ENCODE data around the gene TUBB1.
"Not testable (repeated sequence)": the region's sequence is repeated elsewhere in the genome, so short reads cannot be mapped to it uniquely, and the experiment has no call there.

TUBB1 gene

DNA sequence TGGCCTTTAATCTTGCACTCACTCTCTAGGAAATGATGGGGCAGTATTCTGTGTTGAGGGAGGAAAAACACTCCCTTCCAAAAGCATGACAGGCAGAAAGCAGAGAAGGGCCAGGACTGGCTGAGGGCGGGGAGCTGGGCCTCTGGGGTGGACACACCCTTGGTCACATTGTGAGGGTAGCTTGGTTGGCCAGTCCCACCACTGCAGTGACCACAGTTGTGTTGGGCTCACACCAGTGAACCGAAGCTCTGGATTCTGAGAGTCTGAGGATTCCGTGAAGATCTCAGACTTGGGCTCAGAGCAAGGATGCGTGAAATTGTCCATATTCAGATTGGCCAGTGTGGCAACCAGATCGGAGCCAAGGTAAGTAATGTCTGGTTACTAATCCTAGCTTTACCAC lies at the start of gene TUBB1:
Gene TUBB1 (plus strand): TSS at position 213 of the 400 bp plus-strand sequence. CDS start 94 bp downstream, at position 307.
- no peak for DNase-seq

DNA sequence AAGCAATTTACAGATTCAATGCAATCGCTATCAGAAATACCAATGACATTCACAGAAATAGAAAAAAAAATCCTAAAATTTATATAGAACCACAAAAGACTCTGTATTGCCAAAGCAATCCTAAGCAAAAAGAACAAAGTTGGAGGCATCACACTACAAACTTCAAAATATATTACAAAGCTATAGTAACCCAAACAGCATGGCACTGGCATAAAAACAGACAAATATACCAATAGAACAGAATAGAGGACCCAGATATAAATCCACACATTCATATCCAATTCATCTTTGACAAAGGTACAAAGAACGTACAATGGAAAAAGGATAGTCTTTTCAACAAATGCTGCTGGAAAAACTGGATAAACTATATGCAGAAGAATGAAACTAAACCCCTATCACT lies 49.8 kb upstream of the TUBB1 start:
- no peak for DNase-seq

DNA sequence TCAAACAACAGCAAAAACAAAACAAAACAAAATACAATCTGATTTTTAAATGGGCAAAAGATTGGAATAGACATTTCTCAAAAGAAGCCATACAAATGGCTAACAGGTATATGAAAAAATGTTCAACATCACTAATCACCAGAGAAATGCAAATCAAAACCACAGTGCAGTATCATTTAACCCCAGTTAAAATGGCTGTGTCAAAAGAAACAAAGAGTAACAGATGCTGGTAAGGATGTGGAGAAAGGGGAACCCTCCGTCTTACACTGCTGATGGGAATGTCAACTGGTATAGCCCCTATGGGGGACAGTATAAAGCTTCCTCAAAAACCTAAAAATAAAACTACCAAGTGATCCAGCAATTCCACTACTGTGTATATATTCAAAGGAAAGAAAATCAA lies 49.1 kb upstream of the TUBB1 start:
- DNase-seq = no peak

DNA sequence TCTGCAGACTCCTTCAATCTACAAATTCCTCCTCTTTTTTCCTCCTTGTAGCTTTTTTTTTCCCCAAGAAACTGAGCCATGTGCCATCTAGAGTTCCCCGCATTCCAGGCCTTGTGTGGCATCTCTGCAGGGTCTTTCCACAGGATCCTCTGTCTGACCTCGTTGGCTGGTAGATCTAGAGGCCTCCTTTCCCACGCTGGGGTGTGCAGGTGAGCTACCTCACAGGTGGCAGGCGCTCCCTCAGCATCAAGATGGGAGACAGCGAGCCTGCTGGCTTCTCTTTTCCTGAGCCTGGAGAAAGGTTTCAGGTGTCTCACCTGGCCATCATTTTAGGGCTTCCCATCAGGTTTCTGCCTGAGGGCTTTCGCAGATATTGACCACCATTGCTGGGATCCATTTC lies 47.8 kb upstream of the TUBB1 start:
- no peak for DNase-seq

DNA sequence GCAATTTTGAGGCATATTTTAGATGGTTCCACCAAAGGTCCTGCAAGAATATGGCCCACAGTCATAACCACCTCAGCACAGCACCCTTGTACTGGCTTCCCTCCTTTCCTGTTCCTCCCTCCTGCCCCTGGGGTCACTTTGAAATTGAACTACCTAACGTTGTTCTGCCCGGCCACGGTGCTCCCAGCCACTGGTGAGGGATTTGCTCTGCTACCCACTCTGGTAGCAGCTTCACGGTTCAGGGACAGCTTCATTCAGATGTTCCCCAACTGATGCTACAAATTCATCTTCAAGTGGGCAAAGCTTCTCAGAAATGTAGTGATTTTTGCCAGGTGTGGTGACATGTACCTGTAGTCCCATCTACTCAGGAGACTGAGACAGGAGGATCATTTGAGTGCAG lies 46.0 kb upstream of the TUBB1 start:
- no peak for DNase-seq

DNA sequence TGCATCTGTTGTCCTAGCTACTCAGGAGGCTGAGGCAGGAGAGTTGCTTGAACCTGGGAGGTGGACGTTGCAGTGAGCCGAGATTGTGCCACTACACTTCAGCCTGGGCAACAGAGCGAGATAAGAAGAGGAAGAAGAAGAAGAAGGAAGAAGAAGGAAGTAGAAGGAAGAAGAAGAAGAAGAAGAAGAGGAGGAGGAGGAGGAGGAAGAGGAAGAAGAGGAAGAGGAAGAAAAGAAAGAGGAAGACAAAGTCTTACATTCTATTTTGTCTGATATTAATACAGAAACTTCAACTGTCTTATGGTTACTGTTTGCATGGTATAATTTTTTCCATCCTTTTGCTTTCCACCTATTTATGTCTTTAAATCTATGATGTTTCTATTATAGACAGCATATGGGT lies 45.4 kb upstream of the TUBB1 start:
- no peak for DNase-seq

DNA sequence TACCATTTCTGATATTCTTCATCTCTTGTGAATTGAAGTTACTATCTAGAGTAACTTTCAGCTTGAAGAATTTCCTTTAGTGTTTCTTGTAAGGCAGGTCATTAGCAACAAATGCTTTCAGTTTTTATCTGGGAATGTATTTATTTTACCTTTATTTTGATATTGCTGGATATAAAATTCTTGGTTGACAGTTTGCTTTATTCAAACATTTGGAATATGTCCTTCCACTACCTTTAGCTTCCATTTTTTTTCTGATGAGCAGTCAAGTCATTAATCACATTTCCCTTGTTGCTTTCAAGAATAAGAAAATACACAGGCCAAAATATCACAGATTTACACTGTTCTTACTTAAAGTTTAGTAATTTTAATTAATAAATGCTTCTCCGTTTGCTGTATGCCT lies 43.9 kb upstream of the TUBB1 start:
- no peak for DNase-seq

DNA sequence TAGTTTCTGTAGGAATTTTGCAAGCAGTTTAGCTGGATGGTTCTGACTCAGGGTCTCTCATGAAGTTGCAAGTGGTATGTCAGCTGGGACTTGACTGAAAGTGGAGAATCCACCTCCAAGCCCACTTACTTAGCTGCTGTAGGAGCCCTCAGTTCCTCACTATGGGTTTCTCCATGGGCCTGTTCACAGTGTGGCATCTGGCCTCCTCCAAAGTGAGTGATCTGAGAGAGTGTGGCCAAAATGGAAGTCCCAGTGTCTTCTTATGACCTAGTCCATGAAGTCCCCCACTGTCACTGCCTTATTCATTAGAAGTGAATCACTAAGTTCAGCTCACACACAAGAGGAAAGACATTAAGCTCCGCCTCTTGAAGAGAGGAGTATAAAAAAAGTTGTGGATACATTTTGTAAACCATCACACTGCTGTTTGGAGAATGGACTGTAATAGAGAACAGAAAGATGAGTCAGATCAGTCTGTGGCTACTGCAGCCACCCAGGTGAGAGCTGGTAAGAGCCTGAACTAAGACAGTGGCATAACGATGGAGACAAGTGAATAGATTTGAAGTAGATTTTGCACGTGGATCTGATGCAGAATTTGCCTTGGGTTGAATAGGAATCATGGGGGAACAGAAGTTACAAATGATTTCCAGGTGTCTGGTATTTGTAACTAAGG lies 43.0 kb upstream of the TUBB1 start:
- no peak for DNase-seq

DNA sequence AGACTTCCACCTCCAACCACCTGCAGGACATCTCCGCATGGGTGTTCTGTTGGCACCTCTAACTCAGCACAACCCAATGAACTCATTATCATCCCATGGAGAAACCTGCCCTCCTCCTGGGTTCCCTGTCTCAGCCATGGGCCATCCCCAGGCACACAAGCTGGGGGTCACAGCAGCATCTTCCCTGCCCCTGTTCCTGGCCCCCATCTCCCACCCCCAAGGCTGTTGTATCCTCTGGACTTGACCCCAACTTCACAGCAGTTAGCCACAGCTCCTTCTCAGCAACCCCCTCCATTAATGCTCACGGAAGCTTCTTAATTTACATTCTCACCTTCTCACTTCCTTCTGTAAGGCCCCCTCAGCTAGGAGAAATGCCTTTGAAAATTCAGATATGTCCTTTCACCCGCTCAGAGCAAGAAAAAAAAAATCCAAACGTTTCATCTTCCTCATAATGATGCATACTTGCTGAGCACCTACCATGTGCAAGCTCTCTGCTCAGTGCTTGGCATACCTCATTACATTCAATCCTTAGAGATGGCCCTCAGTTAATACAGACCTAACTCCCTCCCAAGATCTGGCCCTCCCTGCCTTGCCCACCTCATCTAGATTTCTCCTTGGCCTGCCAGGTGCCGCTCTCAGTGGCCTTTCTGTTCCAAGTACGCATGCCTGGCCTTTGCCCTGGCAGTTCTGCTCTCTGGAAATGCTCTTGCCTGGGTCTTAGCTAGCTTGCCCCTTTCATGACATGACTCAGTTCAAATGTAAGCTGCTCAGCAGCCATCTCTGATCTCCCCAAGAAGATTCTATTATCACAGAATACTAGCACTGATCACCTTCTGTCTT lies 40.7 kb upstream of the TUBB1 start:
- no peak for DNase-seq

DNA sequence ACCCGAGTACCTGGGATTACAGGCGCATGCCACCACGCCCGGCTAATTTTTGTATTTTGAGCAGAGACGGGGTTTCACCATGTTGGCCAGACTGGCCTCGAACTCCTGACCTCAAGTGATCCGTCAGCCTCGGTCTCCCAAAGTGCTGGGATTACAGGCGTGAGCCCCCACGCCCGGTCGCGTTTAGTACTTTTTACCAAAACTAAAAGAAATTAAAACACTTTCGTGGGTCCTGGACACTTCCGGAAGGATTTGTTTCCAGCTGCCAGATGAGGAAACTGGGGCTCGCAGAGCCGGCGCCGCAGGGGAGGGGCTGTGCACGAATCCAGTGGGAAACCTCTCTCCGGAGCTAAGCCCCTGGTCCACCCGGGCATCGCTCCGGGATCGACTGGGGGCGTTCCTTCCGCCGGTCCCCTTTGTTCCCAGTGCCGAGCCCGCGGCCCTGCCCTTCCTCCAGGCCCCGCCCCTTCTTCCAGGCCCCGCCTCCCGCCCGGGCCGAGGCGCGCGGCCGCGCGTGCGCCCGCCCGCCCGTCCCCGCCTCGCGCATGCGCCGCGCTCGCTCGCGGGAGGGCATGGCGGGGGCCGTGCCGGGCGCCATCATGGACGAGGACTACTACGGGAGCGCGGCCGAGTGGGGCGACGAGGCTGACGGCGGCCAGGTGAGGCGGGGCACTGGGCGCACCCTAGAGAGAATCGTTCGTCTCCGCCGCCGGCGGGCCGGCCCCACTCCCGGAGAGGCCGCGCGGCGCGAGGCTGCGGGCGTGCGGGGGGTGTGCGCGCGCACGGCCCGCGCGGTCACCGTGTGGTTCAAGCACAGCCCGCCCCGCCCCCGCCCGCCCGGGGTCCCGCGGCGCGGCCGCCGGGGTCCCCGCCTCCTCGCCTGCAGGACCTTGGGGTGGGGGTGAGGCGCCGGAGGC lies 38.3 kb upstream of the TUBB1 start, which contains the start of gene NELFCD:
Gene NELFCD (plus strand): TSS at position 546 of the 917 bp plus-strand sequence. CDS start 54 bp downstream, at position 600.
- peak; percentile 54 for DNase-seq

DNA sequence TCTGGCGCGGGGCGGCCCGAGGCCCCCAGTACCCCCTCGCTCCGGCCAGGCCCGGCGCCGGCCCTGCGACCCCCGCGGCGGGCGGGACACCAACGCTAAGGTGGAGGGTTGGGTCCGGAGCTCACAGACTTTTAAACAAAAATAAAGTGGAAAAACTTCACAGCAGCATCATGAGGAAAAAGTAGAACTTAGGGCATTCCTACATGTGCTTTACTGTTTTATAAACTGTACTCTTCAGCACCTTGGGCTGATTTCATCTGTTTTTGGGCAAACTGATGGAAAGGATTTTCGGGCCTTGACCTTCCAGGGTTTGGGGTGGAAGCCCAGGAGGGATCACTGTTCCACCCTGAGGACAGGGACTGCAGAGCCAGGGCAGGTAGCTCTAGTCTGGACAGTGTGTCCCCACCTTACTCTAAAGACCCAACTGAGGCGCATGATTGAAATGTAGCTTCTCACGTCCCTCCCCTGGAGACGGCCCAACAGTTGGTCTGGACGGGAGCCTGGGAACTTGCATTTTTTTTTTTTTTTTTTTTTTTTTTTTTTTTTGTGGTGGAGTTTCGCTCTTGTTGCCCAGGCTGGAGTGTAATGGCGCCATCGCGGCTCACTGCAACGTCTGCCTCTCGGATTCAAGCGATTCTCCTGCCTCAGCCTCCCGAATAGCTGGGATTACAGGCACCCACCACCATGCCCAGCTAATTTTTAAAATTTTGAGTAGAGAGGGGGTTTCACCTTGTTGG lies 37.4 kb upstream of the TUBB1 start:
- DNase-seq = peak; percentile 11

DNA sequence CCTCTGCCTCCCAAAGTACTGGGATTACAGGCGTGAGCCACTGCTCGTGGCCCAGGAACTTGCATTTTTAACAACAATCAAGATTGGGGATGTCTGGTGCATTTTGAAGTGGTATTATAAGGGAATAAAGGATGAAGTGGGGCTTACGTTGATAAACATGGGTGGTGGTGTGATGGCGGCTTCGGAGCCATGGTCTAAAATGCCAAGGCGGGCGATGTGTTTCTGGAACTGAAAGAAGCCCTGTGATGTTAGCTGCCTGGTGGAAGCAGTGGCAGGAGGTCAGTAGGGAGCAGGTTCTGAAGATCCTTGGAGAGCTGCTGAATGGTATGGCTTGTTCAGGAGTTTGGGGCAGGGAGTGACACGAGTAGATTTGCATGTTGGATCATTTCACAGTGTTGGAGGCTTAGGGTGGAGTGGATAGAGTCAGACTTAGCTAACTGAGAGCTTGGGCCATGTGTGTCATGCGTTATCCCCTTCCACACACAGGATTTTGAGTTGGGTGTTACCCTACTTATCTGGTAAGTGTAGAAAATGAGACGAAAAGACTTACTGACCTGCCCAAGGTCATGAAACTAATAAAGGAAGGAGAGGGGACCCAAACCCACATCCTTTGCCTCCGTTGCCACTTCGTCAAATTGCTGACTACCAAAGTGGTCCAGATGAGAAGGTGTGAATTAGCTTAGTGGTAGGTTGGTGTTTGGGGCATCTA lies 36.7 kb upstream of the TUBB1 start:
- no peak for DNase-seq

DNA sequence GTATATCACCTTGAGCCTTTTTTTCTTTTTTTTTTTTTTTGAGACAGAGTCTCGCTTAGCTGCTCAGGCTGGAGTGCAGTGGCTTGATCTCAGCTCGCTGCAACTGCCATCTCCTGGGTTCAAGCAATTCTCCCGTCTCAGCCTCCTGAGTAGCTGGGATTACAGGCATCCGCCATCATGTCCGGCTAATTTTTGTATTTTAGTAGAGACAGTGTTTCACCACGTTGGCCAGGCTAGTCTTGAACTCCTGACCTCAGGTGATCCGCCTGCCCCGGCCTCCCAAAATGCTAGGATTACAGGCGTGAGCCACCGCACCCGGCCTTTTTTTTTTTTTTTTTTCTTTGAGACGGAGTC lies 36.1 kb upstream of the TUBB1 start:
- DNase-seq = not testable (repeated sequence)

DNA sequence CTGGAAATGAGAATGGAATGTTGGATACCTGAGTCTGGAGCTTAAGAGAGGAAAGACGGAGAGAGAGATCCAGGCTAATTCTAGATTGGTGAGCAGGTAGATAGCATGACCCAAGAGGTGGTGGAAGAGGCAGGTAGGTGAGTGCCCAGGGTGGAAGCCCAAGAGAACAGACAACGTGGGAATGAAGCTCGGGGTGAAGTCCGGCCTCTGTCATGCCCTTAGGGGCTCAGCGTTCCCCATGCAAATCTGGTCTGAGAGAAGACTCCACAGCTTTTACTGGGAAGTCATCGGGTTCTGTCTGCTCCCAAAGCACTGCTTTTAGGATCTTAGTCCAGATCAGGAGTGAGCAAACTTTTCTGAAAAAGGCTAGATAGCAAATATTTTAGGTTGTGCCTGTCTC lies 34.5 kb upstream of the TUBB1 start:
- no peak for DNase-seq

DNA sequence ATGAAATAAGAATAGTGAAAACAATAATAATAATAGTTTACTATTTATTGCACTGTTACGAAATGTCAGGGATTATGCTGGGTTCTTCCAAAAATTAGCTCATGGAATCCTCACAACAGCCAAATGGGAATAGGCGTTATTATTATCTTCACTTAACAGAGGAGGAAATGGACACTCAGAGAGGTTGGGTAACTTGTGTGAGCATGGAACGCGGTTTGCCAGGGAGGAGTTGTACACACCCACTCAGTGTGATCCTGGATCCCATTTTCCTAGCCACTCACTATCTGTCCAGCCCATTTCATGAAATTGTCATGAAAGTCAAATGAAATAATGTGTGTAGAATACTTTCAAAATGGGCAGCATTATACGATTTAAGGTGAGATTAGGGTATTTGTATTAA lies 33.6 kb upstream of the TUBB1 start:
- no peak for DNase-seq

DNA sequence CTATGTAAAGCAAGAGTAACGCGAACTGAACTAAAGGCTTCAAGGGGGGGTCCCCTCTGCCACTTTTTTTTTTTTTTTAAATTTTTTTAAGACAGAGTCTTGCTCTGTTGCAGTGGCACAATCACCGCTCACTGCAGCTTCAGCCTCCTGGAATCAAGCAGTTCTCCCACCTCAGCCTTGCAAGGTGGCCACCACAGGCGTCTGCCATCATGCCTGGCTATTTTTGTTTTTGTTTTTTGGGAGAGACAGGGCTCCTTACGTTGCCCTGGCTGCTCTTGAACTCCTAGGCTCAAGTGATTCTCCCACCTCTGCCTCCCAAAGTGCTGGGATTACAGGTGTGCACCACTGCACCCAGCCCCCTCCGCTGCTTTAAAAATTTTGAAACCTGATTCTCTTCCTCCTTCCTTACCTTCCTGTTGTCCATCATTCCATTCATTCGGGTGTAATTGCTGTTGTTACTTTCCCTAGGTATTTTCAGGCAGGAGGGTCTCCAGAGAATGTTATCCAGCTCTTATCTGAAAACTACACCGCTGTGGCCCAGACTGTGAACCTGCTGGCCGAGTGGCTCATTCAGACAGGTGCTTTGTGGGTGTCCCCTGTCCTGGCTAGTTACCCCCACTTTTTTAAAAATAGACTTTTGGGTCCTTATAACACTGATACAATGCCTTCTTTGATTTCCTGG lies 32.8 kb upstream of the TUBB1 start:
- no peak for DNase-seq

DNA sequence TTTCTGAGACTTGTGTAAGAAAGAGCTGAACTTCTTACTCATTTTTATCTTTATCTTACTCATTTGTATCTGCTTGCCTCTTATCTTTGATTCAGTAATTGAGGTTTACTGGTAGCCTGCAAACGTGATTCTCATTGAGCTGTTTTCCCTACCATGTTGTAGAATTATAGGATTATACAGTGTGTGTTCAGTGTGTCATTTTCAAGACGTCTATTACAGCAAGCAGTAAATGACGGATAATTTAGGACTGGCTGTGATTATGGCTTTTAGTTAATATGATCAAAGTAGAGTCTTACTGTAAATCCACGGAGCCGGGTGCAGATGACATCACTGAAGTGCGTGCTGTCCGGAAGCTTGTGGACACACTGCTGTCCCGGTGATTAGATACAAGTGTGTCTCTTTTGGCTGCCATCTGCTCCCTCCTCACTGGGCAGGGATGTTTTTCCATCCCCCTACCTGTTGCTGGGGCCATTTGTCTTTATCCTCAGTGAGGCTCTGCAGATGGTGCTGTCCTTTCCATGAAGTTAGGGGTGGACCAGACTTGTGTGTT lies 32.2 kb upstream of the TUBB1 start:
- DNase-seq = no peak

DNA sequence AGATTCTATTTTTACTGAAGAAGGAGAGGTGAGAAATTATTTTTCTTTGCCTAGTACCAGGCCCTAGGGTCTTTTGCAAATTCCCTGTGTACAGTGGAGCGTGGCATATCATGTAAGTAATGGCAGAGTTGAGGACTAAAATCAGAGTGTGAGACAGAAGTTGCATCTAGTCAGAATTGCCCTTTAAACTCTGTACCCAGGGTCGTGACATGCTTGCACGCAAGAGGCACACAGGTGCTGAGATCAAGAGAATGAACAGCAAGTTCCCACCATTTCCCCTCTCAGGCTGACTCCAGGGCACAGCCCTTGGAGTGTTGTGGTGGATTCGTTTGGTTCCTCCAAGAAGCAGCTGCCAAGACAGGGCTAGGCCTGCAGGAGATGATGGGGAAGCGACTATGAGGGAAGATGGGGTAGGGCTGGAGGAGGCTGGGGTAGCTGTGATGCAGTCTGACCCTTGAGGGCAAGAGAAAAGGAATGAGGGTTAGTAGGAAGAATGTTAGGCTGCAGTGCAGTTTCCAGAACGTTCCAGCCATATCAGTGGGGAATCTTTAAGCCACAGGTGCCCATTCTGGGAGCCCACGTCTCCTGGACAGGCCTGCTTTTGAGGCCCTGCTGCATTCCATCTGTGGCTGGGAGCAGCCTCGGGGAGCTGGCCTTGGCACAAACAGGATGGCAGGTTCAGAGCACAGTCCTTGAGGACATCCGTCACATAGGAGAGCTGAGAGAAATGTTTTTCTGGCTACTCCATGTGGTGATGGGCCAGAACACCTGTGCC lies 31.3 kb upstream of the TUBB1 start:
- no peak for DNase-seq

DNA sequence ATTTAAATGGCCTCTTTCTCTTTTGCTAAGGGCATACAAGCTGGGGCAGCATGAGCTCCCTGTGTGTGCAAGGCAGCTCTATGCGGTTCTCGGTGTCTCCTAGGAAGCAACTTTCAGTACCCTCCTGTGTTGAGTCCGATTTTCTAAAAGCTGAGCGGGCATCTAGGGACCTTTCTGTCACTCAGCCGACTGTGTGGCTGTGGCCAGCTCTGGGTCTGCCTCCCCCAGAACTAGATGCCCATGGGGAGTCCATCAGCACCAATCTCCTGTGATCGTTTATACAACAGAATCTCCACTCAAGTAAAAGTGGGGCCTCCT lies 30.7 kb upstream of the TUBB1 start:
- DNase-seq = no peak

DNA sequence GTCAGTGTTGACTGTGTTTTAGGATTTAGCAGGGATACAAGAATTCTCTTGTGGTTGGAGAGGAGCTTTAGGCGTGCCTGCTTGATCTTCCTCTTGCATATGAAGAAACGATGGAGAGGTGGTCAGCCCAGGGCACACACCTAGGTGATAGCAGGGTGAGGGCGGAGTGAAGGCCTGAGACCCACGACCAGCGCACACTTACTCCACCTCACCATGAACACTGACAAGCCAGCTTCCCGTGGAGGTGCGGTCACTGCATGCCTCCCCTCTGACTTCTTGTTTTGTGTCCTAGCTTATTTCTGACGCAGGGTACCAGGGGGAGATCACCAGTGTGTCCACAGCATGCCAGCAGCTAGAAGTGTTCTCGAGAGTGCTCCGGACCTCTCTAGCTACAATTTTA lies 30.0 kb upstream of the TUBB1 start:
- no peak for DNase-seq
